ENCODE measurements around the gene INTS1.

Gene INTS1

DNA sequence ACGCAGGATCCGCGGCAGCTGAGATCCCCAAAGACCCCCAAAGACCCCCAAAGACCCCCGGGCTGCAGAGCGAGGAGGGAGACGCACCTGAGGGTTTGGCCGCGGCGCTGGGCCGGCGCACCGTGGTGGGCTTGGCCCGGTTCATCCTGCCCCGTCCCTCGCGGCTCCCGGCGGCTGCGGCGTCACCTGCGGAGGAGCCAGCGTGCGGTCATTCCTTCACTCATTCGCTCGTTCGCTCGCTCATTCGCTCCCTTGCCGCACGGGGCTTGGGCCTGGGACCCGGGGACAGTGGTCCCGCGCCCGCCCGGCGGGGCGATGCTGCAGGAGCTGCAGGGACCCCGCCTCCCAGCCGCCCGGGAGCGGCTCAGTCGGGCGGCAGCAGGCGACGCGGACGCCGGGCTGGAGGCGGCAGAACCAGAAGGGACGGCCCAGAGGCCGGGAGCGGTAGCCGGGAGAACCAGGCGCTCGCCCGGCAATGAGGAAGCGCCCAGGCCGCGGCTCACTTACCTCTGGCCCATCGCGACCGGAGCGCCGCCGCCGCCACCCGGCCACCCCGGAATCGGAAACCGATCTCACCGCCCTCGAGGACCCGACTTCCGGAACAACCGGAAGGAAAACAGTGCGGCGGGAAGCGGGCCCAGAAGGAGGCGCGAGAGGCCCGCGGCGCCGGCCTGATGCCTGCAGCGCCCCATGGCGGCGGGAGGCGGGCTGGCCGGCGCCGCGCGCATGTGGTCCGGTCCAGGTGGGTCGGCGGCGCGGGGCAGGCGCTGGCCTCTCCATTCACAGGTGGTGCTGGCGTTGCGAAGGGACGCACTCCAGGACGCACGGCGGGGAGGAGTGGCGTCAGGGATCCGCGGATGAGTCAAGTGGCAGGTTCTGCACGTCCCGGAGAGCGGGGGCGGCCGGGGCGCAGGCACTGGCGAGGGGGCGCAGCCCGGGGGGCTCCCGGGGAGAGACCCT, at the start of gene INTS1:
Gene INTS1 (minus strand): TSS at position 574 of the 960 bp plus-strand sequence. CDS start 429 bp downstream, at position 145.
- peak within 1 kb of the TSS; percentile 50 for H3K27ac ChIP-seq
- DNase-seq (ENCODE audit: low read depth, low spot score), result peak; percentile 54

DNA sequence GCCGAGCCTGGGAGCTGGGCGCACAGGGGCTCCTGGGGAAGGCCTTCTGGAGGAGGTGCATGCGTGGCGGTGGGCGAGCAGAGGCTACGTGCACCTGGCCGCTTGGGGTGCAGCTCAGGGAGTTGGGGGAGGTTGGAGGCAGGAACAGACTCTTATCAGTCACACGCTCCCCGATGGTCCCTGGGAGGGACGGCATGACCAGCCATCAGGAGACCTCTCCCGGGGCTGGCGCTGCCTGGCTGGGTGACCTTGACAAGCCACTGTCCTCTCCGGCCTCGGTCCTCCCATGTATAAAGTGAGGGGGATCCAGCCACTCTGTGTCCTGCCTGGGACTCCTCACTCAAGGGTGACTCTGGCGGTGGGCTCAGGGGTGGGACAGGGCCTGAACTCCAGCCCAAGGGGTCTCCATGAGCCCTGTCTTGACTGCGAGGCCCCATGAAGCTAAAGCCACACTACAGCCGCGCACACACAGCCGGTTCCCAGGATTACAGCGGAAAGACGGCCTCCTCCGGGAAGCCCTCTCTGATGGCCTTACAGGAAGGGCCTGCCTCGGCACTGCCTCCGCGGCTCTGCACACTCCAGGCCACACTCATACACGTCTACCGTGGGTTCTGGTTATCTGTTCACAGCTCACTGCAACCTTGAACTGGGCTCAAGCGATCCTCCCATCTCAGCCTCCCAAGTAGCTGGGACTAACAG, 49.5 kb upstream of the INTS1 start:
- DNase-seq (ENCODE audit: low read depth, low spot score), result no peak
- no peak overlapping the region for H3K27ac ChIP-seq

- no peak for DNase-seq (ENCODE audit: low read depth, low spot score)
- H3K27ac ChIP-seq, result no peak overlapping the region
Measured at GRCh38 chr7:1552200-1552599, 48.0 kb upstream of the INTS1 start.

GRCh38 chr7:1550846-1551155, 46.6 kb upstream of the INTS1 start:
- DNase-seq (ENCODE audit: low read depth, low spot score), result no peak
- no peak overlapping the region for H3K27ac ChIP-seq

DNA sequence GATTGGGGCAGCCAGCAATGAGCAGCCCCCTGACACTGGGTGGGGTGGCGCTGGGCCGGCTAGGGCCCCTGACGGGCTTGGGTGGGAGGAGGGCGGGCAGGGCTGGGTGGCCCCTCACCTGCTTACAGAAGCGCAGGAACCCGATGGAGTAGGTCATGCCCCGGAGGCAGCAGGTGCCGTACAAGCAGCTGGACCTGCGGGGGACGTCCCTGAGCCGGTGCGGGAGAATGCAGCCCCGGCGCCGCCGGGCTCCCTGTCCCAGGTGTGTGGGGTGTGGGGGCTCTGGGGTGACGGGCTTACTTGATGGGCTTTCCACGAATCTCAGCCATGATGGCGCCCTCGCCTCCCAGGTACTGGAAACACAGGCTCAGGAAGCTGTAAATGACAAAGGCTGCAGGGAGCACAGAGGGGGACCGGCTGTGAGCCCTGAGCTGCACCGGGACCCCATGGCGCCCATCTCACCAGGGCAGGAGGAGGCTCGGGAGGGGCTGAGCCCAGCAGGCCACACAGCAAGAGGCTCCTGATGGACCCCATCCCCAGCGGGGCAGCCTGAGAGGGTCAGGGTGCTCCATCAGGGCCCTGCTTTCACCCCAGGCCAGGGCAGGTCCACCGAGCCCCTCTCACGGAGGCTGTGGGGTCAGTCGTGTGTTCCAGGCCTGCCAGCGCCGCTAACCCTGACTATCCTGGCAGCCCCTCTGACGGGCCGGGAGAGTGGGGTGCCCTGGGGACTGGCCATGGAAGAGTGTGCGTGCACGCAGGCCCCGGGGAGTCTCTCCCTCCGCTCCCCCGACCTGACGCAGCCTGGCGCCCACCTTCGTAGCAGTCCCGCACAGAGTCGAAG, 46.0 kb upstream of the INTS1 start:
- H3K27ac ChIP-seq, result no peak overlapping the region
- no peak for DNase-seq (ENCODE audit: low read depth, low spot score)

GRCh38 chr7:1549357-1550004, 45.3 kb upstream of the INTS1 start:
- no peak for DNase-seq (ENCODE audit: low read depth, low spot score)
- no peak overlapping the region for H3K27ac ChIP-seq

GRCh38 chr7:1548944-1549343, 44.8 kb upstream of the INTS1 start:
- no peak overlapping the region for H3K27ac ChIP-seq
- DNase-seq (ENCODE audit: low read depth, low spot score), result no peak

DNA sequence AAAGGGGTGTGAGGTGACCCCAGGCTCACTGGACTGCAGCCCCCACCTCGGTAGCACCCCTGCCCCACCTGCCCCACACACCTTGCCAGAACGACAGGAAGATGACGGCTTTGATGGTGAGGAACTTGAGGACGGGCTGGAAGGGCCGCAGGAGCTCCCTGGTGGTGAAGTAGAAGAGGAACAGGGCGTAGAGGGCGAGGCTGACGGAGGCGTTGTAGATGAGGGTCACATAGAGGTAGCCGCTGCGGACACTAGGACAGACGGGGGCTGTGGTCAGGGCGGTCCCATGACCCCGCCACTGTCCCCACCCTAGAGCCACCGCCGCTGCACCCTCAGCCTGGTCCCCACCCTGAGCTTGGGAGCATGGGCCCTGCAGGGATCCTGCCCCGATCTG, 44.2 kb upstream of the INTS1 start:
- DNase-seq (ENCODE audit: low read depth, low spot score), result no peak
- no peak overlapping the region for H3K27ac ChIP-seq

- no peak for DNase-seq (ENCODE audit: low read depth, low spot score)
- no peak overlapping the region for H3K27ac ChIP-seq
Measured at GRCh38 chr7:1547777-1548437, 43.7 kb upstream of the INTS1 start.

DNA sequence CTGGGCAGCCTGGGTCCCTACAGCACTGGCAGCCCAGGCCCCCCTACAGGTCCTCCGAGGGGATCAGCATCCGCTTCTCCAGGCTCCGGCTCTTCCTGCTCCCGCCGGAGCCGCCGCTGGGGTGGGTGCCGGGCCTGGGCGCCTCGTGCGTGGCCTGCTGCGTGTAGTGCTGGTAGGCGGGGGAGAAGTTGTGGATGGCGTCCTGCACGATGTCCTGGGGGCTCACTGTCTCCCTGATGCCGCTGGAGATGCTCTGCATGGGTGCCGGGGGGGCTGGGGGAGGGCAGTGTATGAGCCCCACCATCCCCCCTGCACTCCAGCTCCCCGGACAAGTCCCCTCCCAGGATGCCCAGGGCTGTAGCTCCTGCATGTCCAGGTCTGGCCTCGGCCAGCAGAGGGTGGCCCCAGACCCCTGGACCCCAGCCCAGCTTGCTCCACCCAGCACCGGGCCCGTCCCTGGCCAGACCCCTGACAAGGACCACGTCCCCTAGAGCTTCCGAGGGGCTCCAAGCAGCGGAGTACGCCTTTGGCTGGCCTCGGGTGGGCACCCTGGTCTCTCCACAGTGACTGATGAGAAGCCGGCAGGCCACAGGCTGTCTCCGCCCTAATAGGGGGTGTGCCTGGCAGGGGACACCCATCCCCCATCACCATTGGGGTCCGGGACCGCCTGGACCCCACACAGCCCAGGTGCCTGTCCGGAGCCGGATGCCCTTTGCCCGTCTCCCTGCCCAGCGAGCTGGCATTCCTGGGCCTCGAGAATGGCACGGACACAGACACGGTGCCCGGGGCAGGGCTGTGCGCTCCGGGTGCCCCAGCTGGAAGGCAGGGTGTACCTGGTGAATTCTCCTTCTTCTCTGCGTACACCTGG, 43.0 kb upstream of the INTS1 start:
- no peak for DNase-seq (ENCODE audit: low read depth, low spot score)
- H3K27ac ChIP-seq, result no peak overlapping the region

DNA sequence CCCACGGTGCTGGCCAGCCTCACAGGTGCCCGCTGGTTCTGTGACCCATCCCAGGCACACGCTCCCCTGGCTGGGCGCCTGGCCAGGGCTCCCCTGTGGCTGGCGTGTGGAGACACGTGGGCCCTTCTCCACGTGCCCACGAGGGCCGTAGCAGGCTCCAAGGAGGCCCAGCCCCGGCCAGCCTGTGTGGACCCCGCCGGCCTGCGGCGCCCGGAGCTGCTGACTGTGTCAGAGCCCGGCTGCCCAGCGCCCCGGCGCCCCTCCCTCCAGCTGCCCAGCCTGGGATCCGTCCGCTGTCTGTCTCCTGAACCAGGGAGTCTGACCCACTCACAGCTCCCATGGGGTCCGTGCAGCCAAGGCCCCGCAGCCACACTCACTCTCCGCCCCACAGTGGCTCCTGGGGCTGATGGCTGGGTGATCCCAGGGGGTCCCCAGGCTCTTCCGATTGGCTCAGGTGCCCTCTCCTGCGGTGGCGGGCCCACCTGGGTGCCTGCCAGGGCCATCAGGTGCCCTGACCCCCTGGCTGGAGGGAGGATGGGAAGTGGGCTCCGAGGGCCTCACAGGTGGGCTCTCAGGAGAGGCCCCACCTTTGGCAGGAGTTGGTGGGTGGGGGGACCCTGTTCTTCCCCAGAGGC, 42.2 kb upstream of the INTS1 start:
- H3K27ac ChIP-seq, result no peak overlapping the region
- no peak for DNase-seq (ENCODE audit: low read depth, low spot score)

- no peak overlapping the region for H3K27ac ChIP-seq
- no peak for DNase-seq (ENCODE audit: low read depth, low spot score)
Measured at GRCh38 chr7:1545417-1546246, 41.4 kb upstream of the INTS1 start.

- H3K27ac ChIP-seq, result no peak overlapping the region
- DNase-seq (ENCODE audit: low read depth, low spot score), result no peak
Measured at GRCh38 chr7:1544896-1545416, 40.8 kb upstream of the INTS1 start.

DNA sequence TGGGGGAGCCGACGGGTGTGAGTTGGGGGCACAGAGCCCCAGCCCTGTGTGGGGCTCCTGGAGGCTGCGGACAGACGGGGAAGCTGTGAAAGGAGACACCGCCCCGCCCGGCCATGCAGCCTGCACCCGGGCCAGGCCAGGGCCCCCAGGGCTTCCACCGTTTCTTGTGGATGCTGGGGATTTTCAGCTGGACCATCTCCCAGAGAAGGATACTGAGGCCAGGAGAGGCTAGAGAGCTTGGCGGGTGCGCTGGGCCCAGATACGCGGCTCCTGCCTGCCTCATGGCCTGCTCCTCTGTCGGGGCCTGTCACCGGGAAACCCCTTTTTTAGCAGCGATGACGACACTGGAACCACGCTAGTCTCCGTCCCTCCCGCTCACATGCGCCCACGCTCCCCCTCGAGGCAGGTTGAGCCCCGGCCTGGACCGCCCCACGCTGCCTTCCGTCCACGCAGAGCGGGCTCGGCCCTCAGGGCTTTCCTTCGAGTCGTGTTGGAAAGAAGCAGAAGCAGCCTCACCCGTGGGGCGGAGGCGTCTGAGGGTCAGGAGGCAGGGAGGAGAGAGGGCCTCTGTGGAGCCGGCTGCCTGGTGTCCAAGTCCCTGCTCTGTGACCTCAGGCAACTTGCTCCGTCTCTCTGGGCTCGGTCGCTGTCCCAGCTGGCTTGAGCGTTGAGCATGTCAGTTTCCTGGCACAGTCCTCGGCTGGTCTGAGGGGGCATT, 40.1 kb upstream of the INTS1 start:
- no peak for DNase-seq (ENCODE audit: low read depth, low spot score)
- peak overlapping the region; percentile 6 for H3K27ac ChIP-seq

DNA sequence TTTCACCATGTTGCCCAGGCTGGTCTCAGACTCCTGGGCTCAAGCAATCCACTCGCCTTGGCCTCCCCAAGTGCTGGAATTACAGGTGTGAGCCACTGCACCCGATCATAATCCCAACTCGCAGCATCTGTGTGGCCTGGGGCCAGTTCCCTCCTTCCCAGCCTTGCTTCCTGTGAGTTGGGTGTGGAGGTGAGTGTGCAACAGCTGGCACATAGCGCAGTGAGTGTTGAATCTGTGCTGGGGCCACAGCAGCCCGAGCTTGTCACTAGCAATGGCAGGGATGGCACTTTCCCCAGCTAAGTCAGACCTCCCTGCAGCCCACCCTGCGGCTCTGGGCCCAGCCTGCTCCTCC, 39.6 kb upstream of the INTS1 start:
- H3K27ac ChIP-seq, result peak overlapping the region; percentile 6
- DNase-seq (ENCODE audit: low read depth, low spot score), result no peak

DNA sequence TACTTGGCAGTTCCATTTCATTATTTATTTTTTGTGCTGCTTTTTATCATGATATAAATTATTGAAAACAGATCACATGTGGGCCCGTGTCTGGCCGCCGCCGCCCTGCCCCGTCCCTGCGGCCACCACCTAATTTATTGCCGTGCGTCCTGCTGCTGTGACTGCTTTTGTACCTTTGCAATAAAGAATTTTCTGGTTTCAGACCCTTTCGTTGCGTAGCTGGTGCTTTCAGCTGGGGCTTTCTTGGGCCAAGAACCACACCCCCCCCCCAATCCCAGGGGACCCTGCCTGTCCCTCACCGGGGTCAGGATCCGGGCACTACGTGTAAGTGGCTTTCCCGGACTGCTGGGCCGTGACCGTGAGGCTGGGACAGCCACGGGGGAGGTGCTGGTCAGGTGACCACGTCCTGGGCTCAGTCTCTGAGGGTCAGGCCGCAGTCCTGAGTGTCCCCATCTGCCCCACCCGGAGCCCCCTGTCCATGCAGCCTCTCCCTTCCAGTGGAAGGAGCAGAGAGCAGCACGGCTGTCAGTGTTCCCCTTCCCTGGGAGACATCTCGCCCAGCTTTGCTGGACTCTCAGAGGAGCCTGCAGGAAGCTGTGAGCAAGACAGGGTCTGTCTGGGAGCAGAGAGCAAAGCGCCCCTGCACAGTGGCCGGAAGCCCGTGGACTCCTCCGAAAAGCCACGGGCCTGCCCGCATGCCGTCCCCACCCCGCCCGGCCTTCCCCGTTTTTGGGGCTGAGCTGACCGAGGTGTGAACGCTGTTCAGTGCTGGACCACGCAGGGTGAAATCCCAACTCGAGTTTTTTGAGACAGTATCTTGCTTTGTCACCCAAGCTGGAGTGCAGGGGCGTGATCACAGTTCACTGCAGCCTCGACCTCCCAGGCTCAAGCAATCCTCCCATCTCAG, 38.9 kb upstream of the INTS1 start:
- DNase-seq (ENCODE audit: low read depth, low spot score), result no peak
- no peak overlapping the region for H3K27ac ChIP-seq

Measured in epithelial cell of prostate (primary cell).